Stimulated activated CD4-positive, alpha-beta T cell treated with anti-CD3 and anti-CD28 coated beads, Interleukin-1b, Interleukin-23, amount 100 ng/mL, for 4 hours (primary cell): Measurements from ENCODE around the gene STRIP1.
"Not testable (repeated sequence)": the region's sequence is repeated elsewhere in the genome, so short reads cannot be mapped to it uniquely, and the experiment has no call there.

Source experiments
- DNase-seq, 2 donors: peaks; one replicate each; pipeline ENCODE4 v3.0.0-alpha.2; 2020; ENCODE audit warnings: low read depth in 2 of 2

Gene STRIP1

GRCh38 chr1:110007046-110007830, 27.2 kb upstream of the STRIP1 start:
- DNase-seq, result no peak

GRCh38 chr1:110008971-110009565, 25.4 kb upstream of the STRIP1 start:
- no peak for DNase-seq

GRCh38 chr1:110011527-110012041, 22.8 kb upstream of the STRIP1 start:
- no peak for DNase-seq

GRCh38 chr1:110012100-110012780, 22.2 kb upstream of the STRIP1 start:
- DNase-seq, result no peak

GRCh38 chr1:110017792-110018191, 16.6 kb upstream of the STRIP1 start:
- DNase-seq, result no peak

- no peak for DNase-seq
These were observed 16.0 kb upstream of the STRIP1 start for GRCh38 chr1:110018396-110018795.

GRCh38 chr1:110019770-110020169, 14.7 kb upstream of the STRIP1 start:
- no peak for DNase-seq

- DNase-seq, result no peak
These were observed 13.1 kb upstream of the STRIP1 start for GRCh38 chr1:110021285-110021684.

- DNase-seq, result no peak
These were observed 9.8 kb upstream of the STRIP1 start for GRCh38 chr1:110024613-110025012.

GRCh38 chr1:110030687-110031086, 3.7 kb upstream of the STRIP1 start:
- DNase-seq, result not testable (repeated sequence)

GRCh38 chr1:110032327-110032726, 2.1 kb upstream of the STRIP1 start:
- no peak for DNase-seq

GRCh38 chr1:110033421-110033820, 1.0 kb upstream of the STRIP1 start:
- DNase-seq, result no peak

- no peak for DNase-seq
These were observed 379 bp upstream of the STRIP1 start for GRCh38 chr1:110034040-110034450.

- DNase-seq, result no peak
These were observed 870 bp downstream of the STRIP1 start for GRCh38 chr1:110035236-110035752.

GRCh38 chr1:110038271-110038670, 3.8 kb downstream of the STRIP1 start:
- DNase-seq, result no peak

- no peak for DNase-seq
These were observed 5.2 kb downstream of the STRIP1 start for GRCh38 chr1:110039641-110040040.

GRCh38 chr1:110040548-110040947, 6.1 kb downstream of the STRIP1 start:
- DNase-seq, result peak; percentile 24 to 34

- no peak for DNase-seq
These were observed 8.6 kb downstream of the STRIP1 start for GRCh38 chr1:110043016-110043415.

GRCh38 chr1:110047463-110047862, 13.0 kb downstream of the STRIP1 start:
- DNase-seq, result no peak

GRCh38 chr1:110048240-110048639, 13.8 kb downstream of the STRIP1 start:
- DNase-seq, result no peak

- no peak for DNase-seq
These were observed 14.6 kb downstream of the STRIP1 start for GRCh38 chr1:110048923-110049601.
